NK-92 treated with Interleukin-12 subunit alpha and Interleukin-12 subunit beta, amount 100 ng/mL, for 24 hours (cell line): ENCODE results near the gene APLP1.
A peak's percentile ranks its signal among the peaks of the same experiment; 100 is the strongest.
"Not testable (repeated sequence)": the region's sequence is repeated elsewhere in the genome, so short reads cannot be mapped to it uniquely, and the experiment has no call there.

Source experiments
- DNase-seq: peaks from one replicate; lab custom pipeline; 2025; lab: John Stamatoyannopoulos, UW

APLP1 gene

DNA sequence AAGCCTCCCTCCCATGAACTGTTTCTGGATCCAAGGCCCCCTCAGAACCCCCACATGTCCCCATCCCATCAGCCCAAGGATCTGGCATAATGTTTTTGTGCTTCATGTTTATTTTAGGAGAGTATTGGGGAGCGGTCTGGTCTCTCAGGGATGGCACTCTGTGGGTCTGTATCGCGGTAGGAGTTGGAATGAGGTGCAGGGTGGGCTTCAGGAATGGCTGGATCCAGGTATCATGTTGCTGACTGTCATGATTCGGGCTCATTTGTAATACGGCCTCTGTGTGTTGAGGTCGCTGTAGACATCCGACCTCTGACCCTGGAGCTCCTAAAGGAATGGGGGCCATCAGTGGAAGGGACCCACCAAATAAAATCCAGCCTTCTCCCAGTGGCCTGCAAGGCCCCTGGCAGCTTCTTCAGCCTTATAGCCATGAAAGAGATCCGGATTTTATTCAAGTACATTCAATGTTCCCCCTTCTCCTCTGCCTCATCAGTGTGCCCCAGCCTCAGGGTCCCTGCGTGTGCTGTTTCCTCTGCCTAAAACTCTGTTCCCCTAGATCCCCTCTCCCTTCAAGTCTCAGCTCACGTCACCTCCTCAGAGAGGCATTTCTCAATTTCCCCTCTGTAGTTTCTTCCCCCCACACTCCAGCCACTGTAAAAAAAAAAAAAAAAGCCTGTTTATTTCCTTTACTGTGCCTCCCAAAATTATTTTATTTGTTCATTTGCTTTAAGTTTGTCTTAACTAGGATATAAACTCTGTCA is 36.1 kb downstream of the APLP1 start:
- no peak for DNase-seq

DNA sequence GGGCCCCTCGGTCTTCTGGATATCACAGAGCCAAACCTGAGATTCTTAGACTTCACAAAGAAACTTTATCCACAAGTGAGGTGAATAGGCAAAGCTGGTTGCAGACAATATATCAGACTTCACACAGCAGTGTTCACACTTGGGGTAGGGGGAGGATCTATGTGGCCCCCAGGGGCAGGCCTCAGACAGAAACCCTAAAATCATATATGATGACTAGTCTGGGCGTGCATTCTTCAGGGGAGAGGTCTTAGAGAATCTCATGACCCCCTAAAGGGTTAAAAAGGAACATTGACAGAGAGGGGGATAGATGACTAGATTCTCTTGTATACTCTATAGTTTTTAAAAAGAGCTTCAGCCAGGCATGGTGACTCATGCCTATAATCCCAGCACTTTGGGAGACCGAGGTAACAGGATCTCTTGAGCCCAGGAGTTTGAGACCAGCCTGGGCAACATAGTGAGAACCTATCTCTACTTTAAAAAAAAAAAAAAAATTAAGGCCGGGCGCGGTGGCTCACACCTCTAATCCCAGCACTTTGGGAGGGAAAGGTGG is 36.9 kb downstream of the APLP1 start:
- no peak for DNase-seq

DNA sequence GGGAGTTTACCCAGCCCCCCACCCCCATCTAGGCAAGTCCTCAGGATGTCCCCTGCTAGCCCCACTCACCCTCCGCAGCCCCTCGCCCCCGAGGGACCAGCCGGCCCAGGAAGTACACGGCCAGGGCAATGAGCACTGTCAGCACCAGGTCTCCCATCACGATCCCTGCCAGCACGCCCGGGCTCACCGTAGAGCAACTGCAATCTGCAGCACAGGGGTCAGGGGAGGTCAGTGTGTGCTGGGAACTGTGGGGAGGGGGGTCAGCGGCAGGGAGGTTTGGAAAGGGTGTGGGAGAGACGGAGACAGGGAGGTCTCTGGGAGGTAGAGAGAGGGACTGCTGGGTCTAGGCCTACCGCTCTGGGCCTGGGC is 39.0 kb downstream of the APLP1 start:
- no peak for DNase-seq

DNA sequence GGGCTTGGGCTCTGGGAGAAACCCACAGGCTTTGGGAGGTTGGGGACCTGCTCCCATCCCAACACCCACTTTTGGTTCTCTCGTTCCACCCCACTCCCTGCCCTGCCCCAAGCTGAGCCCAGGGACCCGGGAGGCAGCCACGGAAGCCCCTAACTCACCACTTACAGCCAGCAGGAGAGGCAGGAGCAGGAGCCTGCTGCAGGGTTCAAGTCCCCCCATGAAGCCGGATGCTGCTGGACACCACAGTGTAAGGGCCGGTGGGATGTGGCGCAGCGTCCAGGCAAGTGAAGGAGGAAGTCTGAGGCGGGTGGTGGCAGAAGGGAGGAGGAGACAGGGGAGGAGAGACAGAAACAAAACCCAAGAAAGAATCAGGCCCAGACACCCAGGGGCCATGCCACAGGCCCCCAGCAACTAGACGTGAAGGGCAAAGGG is 39.7 kb downstream of the APLP1 start, which contains the start of gene TYROBP:
Gene TYROBP, minus strand, starts transcription at position 286 of the 432 bp plus-strand sequence. Its CDS starts 67 bp downstream, at position 219.
- no peak for DNase-seq

DNA sequence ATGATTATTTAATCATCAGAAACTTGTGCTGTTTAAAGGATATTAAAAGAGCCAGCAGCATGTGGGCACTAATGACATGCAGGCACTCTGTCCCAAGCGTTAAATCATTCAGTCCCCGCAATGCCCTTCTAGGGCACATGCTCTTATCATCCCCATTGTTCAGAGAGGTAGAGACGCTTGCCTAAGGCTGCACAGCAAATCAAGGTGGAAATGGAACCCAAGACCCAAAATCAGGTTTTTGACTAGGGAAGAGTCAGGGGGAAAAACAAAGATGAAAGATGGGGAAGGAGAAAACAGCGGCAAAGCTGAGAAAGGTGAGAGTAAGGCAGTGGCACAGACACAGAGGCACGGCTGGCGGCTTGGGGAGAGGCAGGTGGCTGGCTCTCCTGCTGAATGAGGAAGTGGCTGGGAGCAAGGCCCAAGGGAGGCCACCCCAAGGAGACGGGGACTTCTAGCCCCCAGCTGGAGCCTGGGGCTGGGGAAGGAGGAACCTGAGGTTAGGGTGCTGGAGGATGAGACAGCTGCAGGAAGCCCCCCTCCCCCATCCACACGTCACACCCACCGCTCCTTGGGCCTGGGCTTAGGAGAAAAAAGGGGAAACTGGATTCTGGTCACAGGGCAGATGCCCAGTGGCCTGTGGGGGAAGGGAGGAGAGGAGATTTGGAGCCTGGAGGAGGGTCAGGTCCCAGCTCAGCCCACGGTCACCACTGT is 40.8 kb downstream of the APLP1 start:
- DNase-seq, result no peak

DNA sequence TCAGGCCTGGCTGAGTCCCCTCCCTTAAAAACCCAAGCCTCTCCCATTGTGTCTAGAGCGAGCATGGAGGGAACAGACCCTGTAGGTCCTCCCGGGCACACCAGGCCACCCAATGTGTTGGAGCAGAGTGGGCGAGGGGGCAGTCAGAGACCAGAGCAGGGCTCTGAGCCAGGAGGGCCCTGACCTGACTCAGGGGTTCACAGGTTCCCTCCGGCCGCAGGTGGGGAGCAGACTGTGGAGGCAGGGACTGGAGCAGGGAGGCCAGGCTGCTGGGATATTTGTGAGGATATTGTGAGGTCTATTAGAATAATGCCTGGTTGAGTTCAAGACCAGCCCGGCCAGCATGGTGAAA is 41.3 kb downstream of the APLP1 start:
- no peak for DNase-seq

DNA sequence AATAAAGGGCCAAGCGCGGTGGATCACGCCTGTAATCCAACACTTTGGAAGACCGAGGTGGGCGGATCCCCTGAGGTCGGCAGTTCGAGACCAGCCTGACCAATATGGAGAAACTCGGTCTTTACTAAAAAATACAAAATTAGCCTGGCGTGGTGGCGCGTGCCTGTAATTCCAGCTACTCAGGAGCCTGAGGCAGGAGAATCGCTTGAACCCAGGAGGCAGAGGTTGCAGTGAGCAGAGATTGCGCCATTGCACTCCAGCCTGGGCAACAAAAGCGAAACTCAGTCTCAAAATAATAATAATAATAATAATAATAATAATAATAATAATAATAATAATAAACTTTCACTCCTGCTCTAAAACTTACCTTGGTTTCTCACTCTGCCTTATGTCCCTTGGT is 42.0 kb downstream of the APLP1 start:
- not testable (repeated sequence) for DNase-seq

DNA sequence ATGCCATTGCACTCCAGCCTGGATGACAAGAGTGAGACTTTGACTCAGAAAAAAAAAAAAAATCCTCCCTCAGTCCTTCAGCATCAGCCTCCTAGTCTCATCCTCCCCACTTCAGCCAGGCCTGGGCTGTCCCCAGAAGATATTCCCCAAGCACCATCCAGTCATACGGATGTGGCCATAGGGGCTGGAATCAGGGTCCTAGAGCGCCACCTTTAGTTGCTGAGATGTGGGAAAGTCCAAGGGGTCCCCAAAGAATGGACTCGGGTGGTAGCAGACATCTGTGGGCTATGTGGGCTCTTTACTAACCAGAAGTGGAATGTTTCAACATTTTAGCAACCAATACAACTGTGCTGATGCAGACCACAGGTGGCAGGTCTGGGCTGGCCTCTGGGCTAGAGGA is 42.8 kb downstream of the APLP1 start:
- DNase-seq, result no peak

DNA sequence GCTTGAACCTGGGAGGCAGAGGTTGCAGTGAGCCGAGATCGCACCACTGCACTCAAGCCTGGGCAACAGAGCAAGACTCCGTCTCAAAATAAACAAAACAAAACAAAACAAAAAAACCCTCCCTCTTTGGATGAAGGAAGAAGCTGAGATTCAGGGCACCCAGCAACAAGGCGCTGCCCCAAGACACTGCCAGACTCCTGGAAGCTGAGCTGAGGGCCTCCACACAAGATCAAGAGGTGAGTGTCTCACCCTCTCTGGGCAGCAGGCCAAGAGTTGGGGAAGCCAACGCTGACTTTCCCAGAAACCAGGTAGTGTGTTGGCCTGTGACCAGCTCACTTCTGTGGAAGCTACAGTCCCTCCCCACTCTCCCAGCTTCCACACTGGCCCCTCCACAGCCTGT is 43.4 kb downstream of the APLP1 start:
- DNase-seq, result no peak

DNA sequence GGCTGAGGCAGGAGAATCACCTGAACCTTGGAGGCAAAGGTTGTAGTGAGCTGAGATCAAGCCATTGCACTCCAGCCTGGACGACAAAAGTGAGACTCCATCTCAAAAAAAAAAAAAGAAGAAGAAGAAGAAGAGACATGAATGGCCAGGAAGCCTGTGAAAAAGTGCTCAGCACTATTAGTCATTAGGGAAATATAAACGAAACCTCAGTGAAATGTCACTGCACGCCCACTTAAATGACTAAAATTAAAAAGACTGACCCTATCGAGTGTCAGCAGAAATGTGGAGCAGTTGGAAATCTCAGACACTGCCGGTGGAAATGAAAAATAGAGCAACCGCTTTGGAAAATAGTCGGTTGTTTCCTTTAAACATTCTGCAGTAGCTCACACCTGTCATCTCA is 45.2 kb downstream of the APLP1 start:
- no peak for DNase-seq

DNA sequence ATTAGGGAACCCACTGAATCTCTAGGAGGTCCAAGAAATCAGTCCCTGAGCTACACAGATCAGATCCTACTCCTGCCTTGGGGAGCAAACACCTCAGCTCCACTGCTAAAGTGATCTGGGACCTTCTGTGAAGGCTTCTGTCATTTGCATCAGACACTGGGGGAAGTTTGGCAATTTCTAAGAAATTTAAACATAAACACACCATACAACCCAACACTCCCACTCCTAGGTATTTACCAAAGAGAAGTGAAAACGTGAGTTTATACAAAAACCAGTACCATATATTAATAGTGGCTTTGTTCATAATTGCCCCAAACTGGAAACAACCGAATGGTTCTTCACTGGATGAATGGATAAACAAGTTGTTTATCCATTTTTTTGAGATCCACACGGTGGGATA is 47.1 kb downstream of the APLP1 start:
- DNase-seq, result no peak

DNA sequence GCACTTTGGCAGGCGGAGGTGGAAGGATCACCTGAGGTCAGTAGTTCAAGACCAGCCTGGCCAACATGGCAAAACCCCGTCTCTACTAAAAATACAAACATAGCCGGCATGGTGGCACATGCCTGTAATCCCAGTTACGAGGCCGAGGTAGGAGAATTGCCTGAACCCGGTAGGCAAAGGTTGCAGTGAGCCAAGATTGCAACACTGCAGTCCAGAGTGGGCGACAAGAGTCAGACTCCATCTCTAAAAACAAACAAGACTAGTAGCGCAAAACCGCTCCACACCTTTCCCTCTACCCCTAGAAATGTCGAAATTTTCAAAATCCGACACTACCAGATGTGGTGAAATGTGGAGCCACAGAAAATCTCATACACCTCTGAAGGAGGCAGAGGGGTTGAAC is 50.9 kb downstream of the APLP1 start:
- DNase-seq, result no peak

DNA sequence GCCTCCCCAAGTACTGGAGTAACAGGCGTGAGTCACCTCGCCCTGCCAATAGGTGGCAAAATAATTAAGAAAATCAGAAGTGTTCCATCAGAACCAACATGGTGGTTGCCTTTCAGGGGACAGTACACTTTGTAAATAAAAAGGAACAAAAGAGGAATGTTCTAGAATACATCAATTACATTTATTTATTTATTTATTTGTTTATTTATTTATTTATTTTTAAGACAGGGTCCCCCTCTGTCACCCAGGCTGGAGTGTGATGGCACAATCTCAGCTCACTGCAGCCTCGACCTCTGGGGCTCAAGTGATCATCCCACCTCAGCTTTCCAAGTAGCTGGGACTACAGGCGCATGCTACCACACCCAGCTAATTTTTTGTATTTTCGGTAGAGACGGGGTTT is 52.6 kb downstream of the APLP1 start:
- no peak for DNase-seq

DNA sequence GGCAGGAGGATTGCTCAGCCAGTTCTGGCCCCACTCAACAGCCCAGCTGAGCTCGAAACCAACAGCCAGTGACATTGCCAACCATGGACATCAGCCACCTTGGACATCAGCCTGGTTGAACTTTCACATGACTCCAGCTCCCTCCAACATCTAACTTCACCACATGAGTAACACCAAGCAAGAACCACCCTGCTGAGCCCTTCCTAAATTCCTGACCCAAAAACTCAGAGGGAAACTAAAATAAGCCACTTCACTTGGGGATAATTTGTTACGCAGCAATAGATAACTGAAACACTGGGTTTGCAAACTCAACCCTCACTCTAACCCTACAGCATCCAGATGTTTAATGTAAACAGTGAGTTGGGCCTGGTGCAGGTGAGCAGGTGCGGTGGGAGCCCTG is 57.1 kb downstream of the APLP1 start:
- no peak for DNase-seq

DNA sequence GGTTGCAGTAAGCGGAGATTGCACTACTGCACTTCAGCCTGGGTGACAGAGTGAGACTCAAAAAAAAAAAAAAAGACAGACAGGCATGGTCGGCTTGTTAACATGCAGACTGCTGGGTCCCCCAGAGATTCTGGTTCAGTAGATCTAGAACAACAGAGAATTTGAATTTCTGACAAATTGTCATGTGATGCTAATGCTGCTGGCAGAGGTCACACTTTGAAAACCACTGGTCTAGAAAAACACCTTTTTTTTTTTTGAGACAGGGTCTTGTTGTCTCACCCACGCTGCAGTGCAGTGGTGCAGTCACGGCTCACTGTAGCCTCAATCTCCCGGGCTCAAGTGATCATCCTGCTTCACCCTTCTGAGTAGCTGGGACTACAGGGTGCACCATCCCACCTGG is 60.1 kb downstream of the APLP1 start:
- peak; percentile 22 for DNase-seq
